Stimulated activated CD4-positive, alpha-beta T cell treated with anti-CD3 and anti-CD28 coated beads, Interleukin-4, amount 100 ng/mL, for 48 hours (primary cell): ENCODE measurements around the gene EHBP1.

Experiments used
- DNase-seq, 2 donors: peaks; one replicate each; pipeline ENCODE4 v3.0.0-alpha.2; 2020; ENCODE audit warnings: low read depth in 2 of 2

The EHBP1 gene

GRCh38 chr2:63051795-63052333, 346.4 kb downstream of the EHBP1 start:
- no peak for DNase-seq

DNA sequence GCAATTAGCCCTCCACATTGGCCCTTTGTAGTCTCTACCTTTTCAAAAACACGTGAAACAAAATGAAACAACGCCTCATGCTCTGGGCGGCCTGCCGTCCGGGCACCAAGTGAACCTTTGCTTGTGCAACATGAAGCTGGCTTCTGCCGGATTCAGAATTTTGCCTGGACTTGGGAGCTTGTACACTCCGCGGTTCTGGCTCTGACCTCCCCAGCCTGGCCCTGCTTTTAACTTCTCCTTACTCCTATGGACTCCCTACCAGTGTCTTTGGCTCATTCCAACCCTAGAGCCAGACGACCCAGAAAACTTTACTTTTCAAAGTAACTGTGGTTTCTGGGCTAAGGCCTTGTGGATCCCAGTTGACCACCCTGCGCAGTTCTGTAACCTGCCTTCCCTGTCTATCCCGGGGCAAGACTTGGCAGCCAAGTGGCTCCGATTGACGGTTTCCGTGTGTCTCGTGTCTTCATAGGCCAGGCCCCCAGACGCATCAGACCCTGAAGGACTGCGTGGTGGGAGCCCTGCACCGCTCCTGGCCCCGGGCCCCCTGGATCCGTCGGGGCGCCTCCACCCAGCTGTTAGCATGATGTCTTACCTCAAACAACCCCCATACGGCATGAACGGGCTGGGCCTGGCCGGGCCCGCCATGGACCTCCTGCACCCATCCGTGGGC, 347.0 kb downstream of the EHBP1 start:
- no peak for DNase-seq

- no peak for DNase-seq
Observed at GRCh38 chr2:63053081-63053888, 347.8 kb downstream of the EHBP1 start.

GRCh38 chr2:63053889-63054602, 348.5 kb downstream of the EHBP1 start:
- no peak for DNase-seq

GRCh38 chr2:63054841-63055225, 349.3 kb downstream of the EHBP1 start:
- DNase-seq: no peak

DNA sequence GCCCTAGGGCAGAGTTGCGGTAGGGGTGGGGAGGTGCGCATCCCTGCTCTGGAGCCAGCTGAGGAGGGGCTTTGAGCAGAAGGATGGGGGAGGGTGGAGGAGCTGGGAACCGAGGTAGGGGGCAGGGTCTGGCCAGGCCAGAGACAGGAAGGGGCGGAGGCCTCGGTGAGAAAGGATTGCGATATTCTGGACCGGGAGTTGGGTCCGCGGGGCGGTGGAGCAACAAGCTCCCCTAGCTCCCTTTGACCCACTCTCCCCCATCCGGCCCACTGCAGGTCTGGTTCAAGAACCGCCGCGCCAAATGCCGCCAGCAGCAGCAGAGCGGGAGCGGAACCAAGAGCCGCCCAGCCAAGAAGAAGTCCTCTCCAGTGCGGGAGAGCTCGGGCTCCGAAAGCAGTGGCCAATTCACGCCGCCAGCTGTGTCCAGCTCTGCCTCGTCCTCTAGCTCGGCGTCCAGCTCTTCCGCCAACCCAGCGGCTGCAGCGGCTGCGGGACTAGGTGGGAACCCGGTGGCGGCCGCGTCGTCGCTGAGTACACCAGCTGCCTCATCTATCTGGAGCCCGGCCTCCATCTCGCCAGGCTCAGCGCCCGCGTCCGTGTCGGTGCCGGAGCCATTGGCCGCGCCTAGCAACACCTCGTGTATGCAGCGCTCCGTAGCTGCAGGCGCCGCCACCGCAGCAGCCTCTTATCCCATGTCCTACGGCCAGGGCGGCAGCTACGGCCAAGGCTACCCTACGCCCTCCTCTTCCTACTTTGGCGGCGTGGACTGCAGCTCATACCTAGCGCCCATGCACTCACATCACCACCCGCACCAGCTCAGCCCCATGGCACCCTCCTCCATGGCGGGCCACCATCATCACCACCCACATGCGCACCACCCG, 350.0 kb downstream of the EHBP1 start:
- peak in 1 of 2 donors; percentile 4 for DNase-seq

- no peak for DNase-seq
Observed at GRCh38 chr2:63056107-63057050, 350.9 kb downstream of the EHBP1 start.

GRCh38 chr2:63057249-63058143, 352.0 kb downstream of the EHBP1 start:
- DNase-seq: no peak

DNA sequence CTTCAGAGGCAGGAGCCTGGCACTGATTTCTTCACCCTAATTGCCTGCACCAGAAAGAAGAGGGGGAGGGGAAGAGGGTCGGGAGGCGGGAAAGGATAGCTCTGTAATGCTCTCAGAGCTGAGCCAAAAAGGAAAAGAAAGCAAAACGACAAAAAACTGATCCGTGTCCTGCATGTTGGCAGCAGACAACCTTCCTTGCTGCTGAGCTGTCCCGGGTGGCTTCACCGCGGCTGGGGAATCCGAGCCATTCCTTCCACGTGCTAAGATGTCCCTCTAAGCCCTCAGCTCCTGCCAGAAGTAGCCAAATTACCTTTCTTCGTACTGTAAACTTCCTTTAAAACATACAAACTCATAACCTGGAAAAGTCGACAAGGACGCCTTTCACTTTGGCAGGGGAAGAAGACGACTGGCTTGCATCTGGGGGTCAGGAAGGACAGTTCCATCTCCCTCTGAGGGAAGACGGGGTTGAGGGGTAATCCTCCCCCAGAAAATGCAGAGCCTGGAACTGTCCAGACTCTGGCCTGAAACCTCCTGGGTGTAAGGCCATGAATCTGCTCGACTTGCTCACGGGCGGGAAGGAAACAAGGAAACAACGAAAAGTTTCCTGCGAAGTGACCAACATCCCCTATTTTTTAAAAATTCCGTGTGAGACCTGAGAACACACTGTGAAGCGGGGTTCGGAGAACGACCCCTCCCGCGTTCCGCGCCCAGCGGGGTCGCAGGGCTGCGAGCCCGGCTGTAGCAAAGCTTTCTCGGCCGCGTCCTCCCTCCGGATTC, 352.8 kb downstream of the EHBP1 start:
- DNase-seq: no peak

GRCh38 chr2:63058921-63059792, 353.6 kb downstream of the EHBP1 start:
- DNase-seq: no peak

GRCh38 chr2:63059793-63060471, 354.4 kb downstream of the EHBP1 start:
- DNase-seq: no peak

DNA sequence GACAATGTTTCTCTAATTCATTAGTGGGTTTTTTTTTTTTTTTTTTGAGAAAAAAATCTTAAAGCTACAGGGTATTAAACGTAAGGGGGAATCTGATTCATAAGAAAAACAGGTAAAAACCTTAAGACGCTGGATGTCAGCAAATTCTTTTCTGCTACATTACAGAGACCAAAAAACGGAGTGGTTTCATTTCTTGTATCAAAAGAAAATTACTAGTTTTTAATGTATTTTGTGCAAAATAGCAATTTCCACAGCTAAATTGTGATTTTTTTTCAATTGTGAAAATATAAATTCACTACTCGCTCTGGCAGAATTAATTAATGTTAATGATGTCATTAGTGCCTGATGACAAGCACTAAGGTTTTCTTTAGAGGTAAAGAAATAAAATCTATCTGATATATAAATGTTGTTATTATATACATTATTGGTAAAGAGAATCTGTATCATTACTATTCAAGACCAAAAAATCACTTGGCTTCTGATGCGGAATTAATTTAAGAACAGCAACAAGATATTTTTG, 355.0 kb downstream of the EHBP1 start:
- no peak for DNase-seq

- no peak for DNase-seq
Observed at GRCh38 chr2:63064197-63064596, 358.7 kb downstream of the EHBP1 start.

DNA sequence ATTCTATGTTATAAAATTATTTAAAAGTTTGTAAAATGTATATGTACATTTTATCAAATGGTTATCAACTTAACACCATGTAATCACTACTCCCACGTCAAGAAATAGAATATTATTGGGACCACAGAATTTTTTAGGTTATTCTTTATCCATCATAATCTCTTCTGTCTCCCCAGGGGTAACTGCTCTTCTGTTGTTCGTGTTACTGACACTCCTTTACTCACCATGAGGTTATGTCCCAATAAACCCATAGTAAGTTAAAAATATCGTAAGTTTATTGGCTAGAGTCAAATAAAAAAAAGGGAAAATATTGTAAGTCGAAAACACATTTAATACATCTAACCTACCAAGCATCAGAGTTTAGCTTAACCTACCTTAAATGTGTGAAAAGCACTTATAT, 359.1 kb downstream of the EHBP1 start:
- DNase-seq: no peak

DNA sequence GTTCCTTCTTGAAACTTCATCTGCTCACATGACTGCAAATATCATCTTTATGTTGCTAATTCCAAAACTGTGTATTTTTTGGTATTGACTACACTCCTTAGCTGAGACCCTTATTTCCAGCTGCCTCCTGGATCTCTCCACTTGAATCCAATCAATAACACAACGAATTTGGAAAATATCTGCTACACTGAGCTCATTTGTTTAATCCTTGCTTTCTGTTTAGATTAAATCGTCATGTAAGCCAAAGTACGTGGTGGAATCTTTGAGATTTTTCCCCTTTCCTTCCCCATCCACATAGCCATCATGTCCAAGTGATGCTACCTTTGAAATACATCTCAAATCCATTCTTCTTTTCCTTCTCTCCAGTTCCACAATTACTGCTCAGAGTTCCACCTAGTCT, 360.8 kb downstream of the EHBP1 start:
- no peak for DNase-seq

- DNase-seq: no peak
Observed at GRCh38 chr2:63066838-63067237, 361.3 kb downstream of the EHBP1 start.

DNA sequence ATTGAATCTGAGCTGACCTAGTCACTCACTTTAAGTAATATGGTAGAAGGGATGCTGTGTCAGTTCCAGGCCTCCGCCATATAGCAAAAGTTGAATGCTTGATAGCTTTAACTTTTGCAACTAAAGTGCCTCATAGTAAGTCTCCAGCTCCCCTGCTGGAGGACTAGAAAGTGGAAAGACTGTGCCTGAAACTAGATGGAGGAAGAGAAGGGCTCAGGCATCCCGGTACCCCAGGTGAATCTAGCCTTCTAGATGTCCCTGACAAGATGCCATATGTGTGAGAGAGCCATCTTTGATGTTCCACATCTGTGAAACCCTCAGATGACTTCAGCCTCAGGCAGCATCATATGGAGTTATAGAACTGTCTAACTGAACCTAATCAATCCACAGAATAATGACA, 366.2 kb downstream of the EHBP1 start:
- no peak for DNase-seq
